ENCODE results near the gene SF3A2. TPM values are rescaled to one million over a fixed set of nuclear protein-coding genes. Genes with fewer than 3 reads are reported as not detected.

SF3A2 gene
- total and polyA plus RNA-seq, 2 experiments from 2014 or later = 67.7 to 128 TPM

GRCh38 chr19:2221250-2221831 is 15.3 kb upstream of the SF3A2 start (continued):
- no peak for TF ChIP-seq REST (IDR thresholded peaks at IDR 0.05; ENCODE audit: unreplicated experiment)
- no peak for TF ChIP-seq EZH2phosphoT487 (IDR thresholded peaks at IDR 0.05; ENCODE audit: unreplicated experiment)
- no peak for TF ChIP-seq ETS1 (IDR thresholded peaks at IDR 0.05)
- no peak for TF ChIP-seq CREB1 (CRISPR knock-in tag; IDR thresholded peaks at IDR 0.05; ENCODE audit: low read depth)

GRCh38 chr19:2221918-2222317 is 14.7 kb upstream of the SF3A2 start:
- no peaks in the 10 kb centered on the region for H3K9me2 ChIP-seq (ENCODE audit: insufficient read depth)
- peaks cover 36% of the 10 kb centered on the region for H3K36me3 Mint-ChIP-seq (ENCODE audit: low read depth)
- no peak overlapping the region; the same call in 1 of the 2 replicates for H3K27ac Mint-ChIP-seq
- H3K36me3 ChIP-seq (ENCODE audit: insufficient read depth) = peaks cover 3% of the 10 kb centered on the region; the same call in 1 of the 2 replicates
- peak; percentile 29 for ATAC-seq
- H3K27me3 Mint-ChIP-seq (ENCODE audit: insufficient read depth, low read depth, poor library complexity) = peaks cover 11% of the 10 kb centered on the region
- 0 out of 2 replicates have a peak, but pooled peaks cover 4% of the 10 kb centered on the region for H3F3A ChIP-seq (replicated peaks; ENCODE audit: low read depth)
- TF ChIP-seq CTCF (conservative IDR thresholded peaks at IDR 0.05; ENCODE audit: low read depth in 2 of 2) (peak in 1 of 2 experiments; percentile 38; a peak in 2 of 4 replicates), JUNB (IDR thresholded peaks at IDR 0.05; ENCODE audit: unreplicated experiment) (no peak), NANOG (IDR thresholded peaks at IDR 0.05; ENCODE audit: borderline replicate concordance) (no peak), EZH2 (IDR thresholded peaks at IDR 0.05; ENCODE audit: low read depth, unreplicated experiment) (no peak), ZNF462 (CRISPR knock-in tag; IDR thresholded peaks at IDR 0.05) (no peak), EZH2phosphoT487 (IDR thresholded peaks at IDR 0.05; ENCODE audit: unreplicated experiment) (no peak)
- H3K27ac ChIP-seq (ENCODE audit: low read depth) = no peak overlapping the region
- no peak overlapping the region for H3K4me3 Mint-ChIP-seq
- no peaks in the 10 kb centered on the region for H3K79me2 ChIP-seq (replicated peaks; ENCODE audit: insufficient read depth)
- no peaks in the 10 kb centered on the region for H3K4me1 Mint-ChIP-seq
- no peaks in the 10 kb centered on the region for H3K9me3 Mint-ChIP-seq
- H3K4me3 ChIP-seq = no peak overlapping the region
- no peak overlapping the region for H2AFZ ChIP-seq
- DNase-seq (ENCODE audit: low spot score) = no peak
- no peaks in the 10 kb centered on the region for H3K27me3 ChIP-seq (ENCODE audit: insufficient read depth)
- H3K4me2 ChIP-seq = no peak overlapping the region
- 0 out of 2 replicates have a peak, but pooled peaks cover 3% of the 10 kb centered on the region for H4K20me1 ChIP-seq (replicated peaks; ENCODE audit: insufficient read depth)
- H3K4me1 ChIP-seq (ENCODE audit: insufficient read depth) = no peaks in the 10 kb centered on the region

All from GM23338 (cell line).